ENCODE measurements around the gene FBLN2. TPM values are rescaled to one million over a fixed set of nuclear protein-coding genes. Genes with fewer than 3 reads are reported as not detected.
A peak's percentile ranks its signal among the peaks of the same experiment; 100 is the strongest.
"Not testable (repeated sequence)": the region's sequence is repeated elsewhere in the genome, so short reads cannot be mapped to it uniquely, and the experiment has no call there.

FBLN2 gene
- total RNA-seq, 1 donor = 8.3 TPM

GRCh38 chr3:13513051-13513912 lies 35.6 kb upstream of the FBLN2 start:
- no peak for DNase-seq (ENCODE audit: low read depth in 2 of 3, low spot score in 2 of 3)

- DNase-seq (ENCODE audit: low read depth in 2 of 3, low spot score in 2 of 3) = no peak
Measured at GRCh38 chr3:13513913-13514517, 34.9 kb upstream of the FBLN2 start.

GRCh38 chr3:13514639-13515435 lies 34.1 kb upstream of the FBLN2 start:
- no peak for DNase-seq (ENCODE audit: low read depth in 2 of 3, low spot score in 2 of 3)

- DNase-seq (ENCODE audit: low read depth in 2 of 3, low spot score in 2 of 3) = no peak
Measured at GRCh38 chr3:13515786-13516759, 32.9 kb upstream of the FBLN2 start.

- DNase-seq (ENCODE audit: low read depth in 2 of 3, low spot score in 2 of 3) = no peak
Measured at GRCh38 chr3:13516760-13517135, 32.2 kb upstream of the FBLN2 start.

- no peak for DNase-seq (ENCODE audit: low read depth in 2 of 3, low spot score in 2 of 3)
Measured at GRCh38 chr3:13517253-13517977, 31.5 kb upstream of the FBLN2 start.

- DNase-seq (ENCODE audit: low read depth in 2 of 3, low spot score in 2 of 3) = no peak
Measured at GRCh38 chr3:13518516-13518953, 30.4 kb upstream of the FBLN2 start.

GRCh38 chr3:13519006-13519791 lies 29.7 kb upstream of the FBLN2 start:
- no peak for DNase-seq (ENCODE audit: low read depth in 2 of 3, low spot score in 2 of 3)

- no peak for DNase-seq (ENCODE audit: low read depth in 2 of 3, low spot score in 2 of 3)
Measured at GRCh38 chr3:13520326-13520880, 28.5 kb upstream of the FBLN2 start.

GRCh38 chr3:13521309-13521708 lies 27.6 kb upstream of the FBLN2 start:
- no peak for DNase-seq (ENCODE audit: low read depth in 2 of 3, low spot score in 2 of 3)

GRCh38 chr3:13521749-13522148 lies 27.2 kb upstream of the FBLN2 start:
- DNase-seq (ENCODE audit: low read depth in 2 of 3, low spot score in 2 of 3) = not testable (repeated sequence)

- DNase-seq (ENCODE audit: low read depth in 2 of 3, low spot score in 2 of 3) = no peak
Measured at GRCh38 chr3:13522236-13522635, 26.7 kb upstream of the FBLN2 start.

- DNase-seq (ENCODE audit: low read depth in 2 of 3, low spot score in 2 of 3) = no peak
Measured at GRCh38 chr3:13524979-13525669, 23.8 kb upstream of the FBLN2 start.

- no peak for DNase-seq (ENCODE audit: low read depth in 2 of 3, low spot score in 2 of 3)
Measured at GRCh38 chr3:13525827-13526625, 22.9 kb upstream of the FBLN2 start.

- no peak for DNase-seq (ENCODE audit: low read depth in 2 of 3, low spot score in 2 of 3)
Measured at GRCh38 chr3:13526626-13526949, 22.3 kb upstream of the FBLN2 start.

GRCh38 chr3:13528217-13528867 lies 20.6 kb upstream of the FBLN2 start:
- peak in 1 of 3 donors; percentile 48 for DNase-seq (ENCODE audit: low read depth in 2 of 3, low spot score in 2 of 3)
